Effector CD4-positive, alpha-beta T cell (primary cell): ENCODE data around the gene KIF24.
"Not testable (repeated sequence)": the region's sequence is repeated elsewhere in the genome, so short reads cannot be mapped to it uniquely, and the experiment has no call there.

Experiments
- DNase-seq: peaks from one replicate; pipeline ENCODE4 v3.0.0-alpha.2; 2020

KIF24 gene

DNA sequence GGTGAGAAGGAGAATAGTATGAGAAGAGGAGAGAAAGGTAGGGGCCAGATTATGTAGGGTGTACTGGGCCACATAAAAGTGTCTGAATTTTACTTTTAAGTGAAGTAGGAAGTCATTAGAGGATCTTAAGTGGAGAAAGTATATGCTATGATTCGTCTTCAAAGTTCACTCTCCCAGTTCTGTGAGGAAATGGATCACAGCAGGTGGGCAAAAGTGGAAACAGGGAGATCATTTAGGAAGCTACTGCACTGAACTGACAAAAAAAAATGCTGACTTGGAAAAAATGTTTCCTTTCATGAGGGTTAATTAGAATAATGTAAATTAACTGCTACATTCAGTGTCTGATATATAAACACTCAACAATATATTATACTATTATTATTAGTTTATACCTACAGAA, 2.4 kb downstream of the KIF24 start:
- DNase-seq: no peak

GRCh38 chr9:34322899-34323591, 6.0 kb downstream of the KIF24 start:
- DNase-seq: no peak

- no peak for DNase-seq
Observed at GRCh38 chr9:34321451-34321850, 7.6 kb downstream of the KIF24 start.

DNA sequence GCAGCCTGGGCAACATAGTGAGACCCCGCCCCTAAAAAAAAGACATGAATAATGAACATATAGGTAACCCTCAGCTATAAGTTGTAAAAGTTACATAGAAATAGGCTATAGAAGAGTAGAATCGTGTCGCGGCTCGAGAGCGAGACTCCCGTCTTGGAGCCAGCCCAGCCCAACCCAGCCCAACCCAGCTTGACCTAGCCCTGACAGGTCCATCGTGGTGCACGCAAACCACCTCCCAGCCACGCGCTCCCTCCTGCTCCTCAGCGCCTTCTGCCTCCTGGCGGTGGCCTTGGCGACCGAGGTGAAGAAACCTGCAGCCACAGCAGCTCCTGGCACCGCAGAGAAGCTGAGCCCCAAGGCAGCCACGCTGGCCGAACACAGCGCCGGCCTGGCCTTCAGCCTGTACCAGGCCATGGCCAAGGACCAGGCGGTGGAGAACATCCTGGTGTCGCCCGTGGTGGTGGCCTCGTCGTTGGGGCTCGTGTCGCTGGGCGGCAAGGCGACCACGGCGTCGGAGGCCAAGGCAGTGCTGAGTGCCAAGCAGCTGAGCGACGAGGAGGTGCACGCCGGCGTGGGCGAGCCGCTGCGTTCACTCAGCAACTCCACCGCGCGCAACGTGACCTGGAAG, 10.8 kb downstream of the KIF24 start:
- no peak for DNase-seq

- no peak for DNase-seq
Observed at GRCh38 chr9:34317436-34317835, 11.6 kb downstream of the KIF24 start.

GRCh38 chr9:34311499-34312185, 17.4 kb downstream of the KIF24 start:
- no peak for DNase-seq

DNA sequence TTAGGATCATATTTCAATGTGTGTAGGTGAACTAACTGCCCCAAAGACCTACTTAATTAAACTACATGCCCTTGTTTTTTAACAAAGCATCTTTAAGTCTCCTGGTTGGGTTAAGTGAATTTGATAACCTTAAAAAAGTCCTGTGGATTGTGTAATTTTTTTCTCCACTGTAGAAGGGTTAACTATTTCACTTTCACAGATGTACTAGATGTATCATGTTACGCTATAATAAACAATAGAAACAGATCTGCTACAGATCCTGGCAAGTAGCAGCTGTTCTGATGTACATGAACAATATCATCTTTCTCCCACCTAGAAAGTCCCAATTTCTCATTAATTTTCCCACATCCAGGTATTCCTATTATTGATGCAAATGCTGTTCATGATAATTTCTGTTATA, 18.9 kb downstream of the KIF24 start:
- no peak for DNase-seq

- DNase-seq: not testable (repeated sequence)
Observed at GRCh38 chr9:34308316-34308715, 20.8 kb downstream of the KIF24 start.

DNA sequence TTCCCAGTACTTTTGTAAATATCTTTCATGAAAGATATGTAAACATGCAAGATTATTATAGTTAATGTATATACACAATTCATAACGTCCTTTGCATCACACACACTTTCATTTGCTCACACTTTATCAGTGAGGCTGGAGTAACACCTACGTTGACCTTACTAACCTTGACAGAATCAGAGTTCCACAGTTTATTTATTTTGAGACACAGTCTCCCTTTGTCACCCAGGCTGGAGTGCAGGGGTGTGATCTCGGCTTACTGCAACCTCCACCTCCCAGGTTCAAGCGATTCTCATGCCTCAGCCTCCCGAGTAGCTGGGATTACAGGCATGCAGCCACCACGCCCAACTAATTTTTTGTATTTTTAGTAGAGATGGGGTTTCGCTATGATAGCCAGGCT, 28.0 kb downstream of the KIF24 start:
- DNase-seq: not testable (repeated sequence)

GRCh38 chr9:34292552-34292951, 36.5 kb downstream of the KIF24 start:
- no peak for DNase-seq

DNA sequence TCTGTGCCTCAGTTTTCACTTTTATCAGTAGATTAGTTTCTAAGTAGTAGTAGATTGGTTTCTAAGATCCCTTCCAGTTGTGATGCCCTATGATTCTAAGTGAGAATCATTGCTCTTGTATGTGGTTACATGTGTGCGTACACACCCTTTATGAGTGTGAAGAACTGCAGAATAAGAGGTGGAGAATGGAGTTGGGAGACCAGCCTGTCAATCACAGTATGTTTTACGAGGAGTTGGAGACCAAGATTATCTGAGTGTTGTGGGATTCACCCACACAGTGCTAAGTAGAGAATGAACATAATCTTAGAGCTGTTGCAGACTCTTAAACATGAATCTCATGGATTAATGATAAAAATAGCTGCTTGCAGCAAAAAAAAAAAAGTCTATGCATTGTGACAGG, 37.6 kb downstream of the KIF24 start:
- DNase-seq: no peak

GRCh38 chr9:34291023-34291422, 38.0 kb downstream of the KIF24 start:
- no peak for DNase-seq

DNA sequence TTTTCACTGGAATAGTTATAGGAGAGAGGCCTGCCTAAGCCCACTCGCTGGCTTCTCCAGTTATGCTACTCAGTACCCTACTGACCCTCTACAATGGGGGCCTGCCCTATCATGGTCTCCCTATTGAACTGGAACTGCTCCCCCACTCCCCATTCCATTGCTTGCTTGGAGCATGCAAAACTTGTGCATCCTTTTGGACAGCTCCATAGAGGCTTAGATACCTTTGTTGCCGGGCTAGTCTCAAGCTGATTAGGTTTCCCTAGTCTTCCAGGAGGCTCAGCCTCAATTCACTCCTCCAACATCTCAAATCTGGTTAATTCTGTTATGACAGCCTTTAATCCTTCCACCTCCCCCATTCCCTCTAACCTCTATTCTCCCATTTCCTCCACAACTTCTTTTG, 39.9 kb downstream of the KIF24 start:
- DNase-seq: no peak

DNA sequence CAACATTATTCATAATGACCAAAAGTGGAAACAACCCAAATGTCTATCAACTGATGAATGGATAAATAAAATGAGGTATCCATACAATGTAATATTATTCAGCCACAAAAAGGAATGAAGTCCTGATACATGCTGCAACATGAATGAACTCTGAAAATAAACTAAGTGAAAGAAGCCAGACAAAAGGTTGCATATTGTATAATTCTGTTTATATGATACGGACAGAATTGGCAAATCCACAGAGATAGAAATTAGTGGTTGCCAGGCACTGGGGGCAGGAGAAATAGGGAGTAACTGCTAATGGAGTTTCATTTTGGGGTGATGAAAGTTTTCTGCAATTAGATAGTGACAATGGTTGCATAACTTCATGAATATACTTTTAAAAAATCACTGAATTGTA, 47.0 kb downstream of the KIF24 start:
- no peak for DNase-seq

DNA sequence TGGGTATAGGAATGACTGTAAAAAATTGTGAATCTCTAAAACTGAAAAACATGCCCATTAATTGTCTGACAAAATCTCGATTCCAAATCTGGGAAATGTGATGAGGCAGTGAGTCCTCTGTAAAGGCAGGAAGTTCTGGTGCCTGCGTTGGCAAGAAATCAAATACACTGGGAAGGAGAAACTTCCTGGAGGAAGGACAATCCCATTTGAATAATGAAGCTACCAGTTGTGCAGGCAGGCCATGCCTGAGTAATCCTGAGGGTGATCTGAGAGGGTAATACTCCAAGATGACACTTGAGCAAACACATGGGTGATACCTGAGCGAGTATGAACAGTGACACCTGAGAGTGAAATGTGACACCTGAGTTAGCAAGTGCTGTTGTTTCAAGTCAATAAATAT, 49.7 kb downstream of the KIF24 start:
- DNase-seq: no peak
